HepG2 (cell line): ENCODE results near the gene QDPR. TPM values are rescaled to one million over a fixed set of nuclear protein-coding genes. Genes with fewer than 3 reads are reported as not detected.

Experiments
- AFF4 ChIP-seq: sonication (generic); formaldehyde crosslinking; IDR thresholded peaks from 2 replicates; pipeline ENCODE4 v1.4.0; 2020; ENCODE audit warnings: missing genetic modification reagents
- ARID3A ChIP-seq: IDR thresholded peaks from 2 replicates; pipeline ENCODE4 v1.6.1; 2012; ENCODE audit warnings: low read depth, low read length, improper control_type of control experiment
- CCDC6 ChIP-seq: sonication (generic); formaldehyde crosslinking; IDR thresholded peaks from 2 replicates; pipeline ENCODE4 v1.8.1; 2022; ENCODE audit warnings: mild to moderate bottlenecking, missing genetic modification reagents, moderate library complexity
- HMG20A ChIP-seq: IDR thresholded peaks from 2 replicates; pipeline ENCODE4 v1.6.1; 2016; ENCODE audit warnings: borderline replicate concordance
- LCORL ChIP-seq, 2 experiments: fragments of 450-650 bp in 1 of 2; sonication (generic) in 1 of 2; formaldehyde crosslinking in 1 of 2; IDR thresholded peaks; 2 replicates each; pipeline versions ENCODE4 v1.5.0 to v1.6.1; 2017 to 2020; ENCODE audit warnings: antibody characterized with exemption in 1 of 2, missing genetic modification reagents in 1 of 2
- NR2F2 ChIP-seq: IDR thresholded peaks from 2 replicates; pipeline ENCODE4 v1.6.1; 2012; ENCODE audit warnings: low read depth, inconsistent platforms, borderline replicate concordance
- PHB2 ChIP-seq: fragments of 450-650 bp; IDR thresholded peaks from 2 replicates; pipeline ENCODE4 v1.6.1; 2018; ENCODE audit not compliant: partially characterized antibody
- PRDM10 ChIP-seq: sonication (generic); formaldehyde crosslinking; IDR thresholded peaks from 2 replicates; pipeline ENCODE4 v1.4.0; 2020; ENCODE audit warnings: low read depth, missing genetic modification reagents
- RBAK ChIP-seq: sonication (generic); formaldehyde crosslinking; IDR thresholded peaks from 2 replicates; pipeline ENCODE4 v1.5.1; 2020; ENCODE audit warnings: mild to moderate bottlenecking, missing genetic modification reagents
- RFX1 ChIP-seq: fragments of 450-650 bp; IDR thresholded peaks from 2 replicates; pipeline ENCODE4 v1.6.1; 2017
- RFXAP ChIP-seq: sonication (generic); formaldehyde crosslinking; IDR thresholded peaks from 2 replicates; pipeline ENCODE4 v1.4.0; 2020; ENCODE audit warnings: missing genetic modification reagents, borderline replicate concordance
- RNF219 ChIP-seq: sonication (generic); formaldehyde crosslinking; IDR thresholded peaks from 2 replicates; pipeline ENCODE4 v1.5.0; 2020; ENCODE audit warnings: mild to moderate bottlenecking, missing genetic modification reagents
- TBL1XR1 ChIP-seq: fragments of 150-350 bp; IDR thresholded peaks from 2 replicates; pipeline ENCODE4 v1.6.1; 2014; ENCODE audit warnings: borderline replicate concordance, low read length; ENCODE audit not compliant: partially characterized antibody
- TBX3 ChIP-seq: fragments of 450-650 bp; IDR thresholded peaks from 2 replicates; pipeline ENCODE4 v1.6.1; 2017; ENCODE audit warnings: antibody characterized with exemption, mild to moderate bottlenecking, inconsistent platforms, borderline replicate concordance
- ZKSCAN1 ChIP-seq: fragments of 150-350 bp; IDR thresholded peaks from 2 replicates; pipeline ENCODE4 v1.6.1; 2014; ENCODE audit warnings: low read length
- ZNF292 ChIP-seq: sonication (generic); formaldehyde crosslinking; IDR thresholded peaks from 2 replicates; pipeline ENCODE4 v1.8.1; 2022; ENCODE audit warnings: mild to moderate bottlenecking, low read depth, missing genetic modification reagents, borderline replicate concordance
- ZNF878 ChIP-seq: sonication (generic); formaldehyde crosslinking; IDR thresholded peaks from 2 replicates; pipeline ENCODE4 v1.8.1; 2023; ENCODE audit warnings: mild to moderate bottlenecking, missing genetic modification reagents, moderate library complexity
- polyA plus RNA-seq, 8 experiments: library from polyadenylated mRNA; depleted of rRNA in 3 of 8; stranded (reverse) in 7 of 8; unstranded in 1 of 8; fragments of >200 nt; fragmentation: Illumina TruSeq in 4 of 8; extraction: Trizol in 4 of 8; gene quantifications; 2 replicates each; pipeline versions ENCODE4 v1.2.1 to v1.2.3, GENCODE V29; 2011 to 2016; ENCODE audit warnings: low read depth in 4 of 8, missing spikeins in 1 of 8, mixed read lengths in 1 of 8; ENCODE audit not compliant: insufficient read depth in 1 of 8
- total RNA-seq, 5 experiments: library from RNA; depleted of rRNA; stranded (reverse); fragments of >200 nt; fragmentation: Illumina TruSeq; extraction: Trizol; gene quantifications; 2 replicates each; pipeline ENCODE4 v1.2.3, GENCODE V29; 2016; ENCODE audit warnings: low read depth in 1 of 5

The QDPR gene
- total and polyA plus RNA-seq, 2 of the 13 experiments (the other 11 are each of a cell fraction or from before 2014, with no cell fraction given), result 9.9 to 95.5 TPM

- TF ChIP-seq PRDM10 (peak; percentile 88), RFX1 (no peak), RBAK (no peak; the same call in 1 of the 2 replicates), NR2F2 (peak; percentile 96), RNF219 (CRISPR knock-in tag) (peak; percentile 93; the same call in 1 of the 2 replicates), AFF4 (no peak), HMG20A (CRISPR knock-in tag) (peak; percentile 98), ZKSCAN1 (no peak), LCORL (IDR thresholded peaks at IDR 0.05) (no peak), LCORL (CRISPR knock-in tag; IDR thresholded peaks at IDR 0.05) (peak; percentile 70), PHB2 (no peak), RFXAP (CRISPR knock-in tag) (peak; percentile 71; the same call in 1 of the 2 replicates), ZNF292 (peak; percentile 63; the same call in 1 of the 2 replicates), ARID3A (peak; percentile 99), CCDC6 (0 out of 2 replicates have a peak, but pooled peaks have one; percentile 72), ZNF878 (CRISPR knock-in tag) (peak; percentile 98), TBL1XR1 (no peak), TBX3 (peak; percentile 81; the same call in 1 of the 2 replicates)
Measured at GRCh38 chr4:17558941-17559708, 47.2 kb upstream of the QDPR start (continued).
